HL-60 (cell line): ENCODE measurements around the gene SPRING1.

Experiments used
- GABPA ChIP-seq: IDR thresholded peaks from 2 replicates; pipeline ENCODE4 v1.6.1; 2012; ENCODE audit warnings: low read depth
- POLR2AphosphoS5 ChIP-seq: IDR thresholded peaks from 2 replicates; pipeline ENCODE4 v1.6.1; 2012; ENCODE audit warnings: low read depth
- TF ChIP-seq, protein P1 (sequence below): IDR thresholded peaks from one replicate; pipeline ENCODE4 v1.5.1; 2011; ENCODE audit warnings: low read length, control low read depth, inconsistent platforms; ENCODE audit not compliant: insufficient read depth
- TF ChIP-seq, protein P2 (sequence below): IDR thresholded peaks from 2 replicates; pipeline ENCODE4 v1.6.1; 2012; ENCODE audit warnings: low read depth; ENCODE audit not compliant: insufficient replicate concordance

DNA sequence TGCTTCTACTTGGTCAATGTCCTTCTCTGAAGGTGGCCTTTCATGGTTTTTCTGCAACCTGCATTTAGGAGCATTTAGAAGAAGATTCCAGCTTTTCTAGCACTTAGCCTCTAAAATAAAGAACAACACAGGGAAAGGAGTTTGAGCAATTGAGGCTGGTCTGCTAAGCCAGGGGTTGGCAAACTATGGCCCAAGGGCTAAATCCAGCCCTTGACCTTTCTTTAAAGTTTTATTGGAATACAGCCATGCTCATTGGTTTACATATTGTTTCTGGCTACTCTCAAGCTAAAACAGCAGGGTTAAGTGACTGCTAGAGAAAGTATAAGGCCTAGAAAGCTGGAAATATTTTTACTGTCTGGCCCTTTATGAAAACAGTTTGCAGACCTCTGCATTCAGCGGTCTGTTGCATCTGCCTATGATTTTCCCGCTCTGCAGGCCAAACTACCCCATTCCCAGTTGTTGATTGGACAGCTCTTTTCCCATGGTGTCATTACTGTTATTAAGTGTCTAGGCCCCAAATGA is 39.3 kb downstream of the SPRING1 start:
- TF ChIP-seq, protein P1, sequence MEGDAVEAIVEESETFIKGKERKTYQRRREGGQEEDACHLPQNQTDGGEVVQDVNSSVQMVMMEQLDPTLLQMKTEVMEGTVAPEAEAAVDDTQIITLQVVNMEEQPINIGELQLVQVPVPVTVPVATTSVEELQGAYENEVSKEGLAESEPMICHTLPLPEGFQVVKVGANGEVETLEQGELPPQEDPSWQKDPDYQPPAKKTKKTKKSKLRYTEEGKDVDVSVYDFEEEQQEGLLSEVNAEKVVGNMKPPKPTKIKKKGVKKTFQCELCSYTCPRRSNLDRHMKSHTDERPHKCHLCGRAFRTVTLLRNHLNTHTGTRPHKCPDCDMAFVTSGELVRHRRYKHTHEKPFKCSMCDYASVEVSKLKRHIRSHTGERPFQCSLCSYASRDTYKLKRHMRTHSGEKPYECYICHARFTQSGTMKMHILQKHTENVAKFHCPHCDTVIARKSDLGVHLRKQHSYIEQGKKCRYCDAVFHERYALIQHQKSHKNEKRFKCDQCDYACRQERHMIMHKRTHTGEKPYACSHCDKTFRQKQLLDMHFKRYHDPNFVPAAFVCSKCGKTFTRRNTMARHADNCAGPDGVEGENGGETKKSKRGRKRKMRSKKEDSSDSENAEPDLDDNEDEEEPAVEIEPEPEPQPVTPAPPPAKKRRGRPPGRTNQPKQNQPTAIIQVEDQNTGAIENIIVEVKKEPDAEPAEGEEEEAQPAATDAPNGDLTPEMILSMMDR: no peak
- TF ChIP-seq, protein P2, sequence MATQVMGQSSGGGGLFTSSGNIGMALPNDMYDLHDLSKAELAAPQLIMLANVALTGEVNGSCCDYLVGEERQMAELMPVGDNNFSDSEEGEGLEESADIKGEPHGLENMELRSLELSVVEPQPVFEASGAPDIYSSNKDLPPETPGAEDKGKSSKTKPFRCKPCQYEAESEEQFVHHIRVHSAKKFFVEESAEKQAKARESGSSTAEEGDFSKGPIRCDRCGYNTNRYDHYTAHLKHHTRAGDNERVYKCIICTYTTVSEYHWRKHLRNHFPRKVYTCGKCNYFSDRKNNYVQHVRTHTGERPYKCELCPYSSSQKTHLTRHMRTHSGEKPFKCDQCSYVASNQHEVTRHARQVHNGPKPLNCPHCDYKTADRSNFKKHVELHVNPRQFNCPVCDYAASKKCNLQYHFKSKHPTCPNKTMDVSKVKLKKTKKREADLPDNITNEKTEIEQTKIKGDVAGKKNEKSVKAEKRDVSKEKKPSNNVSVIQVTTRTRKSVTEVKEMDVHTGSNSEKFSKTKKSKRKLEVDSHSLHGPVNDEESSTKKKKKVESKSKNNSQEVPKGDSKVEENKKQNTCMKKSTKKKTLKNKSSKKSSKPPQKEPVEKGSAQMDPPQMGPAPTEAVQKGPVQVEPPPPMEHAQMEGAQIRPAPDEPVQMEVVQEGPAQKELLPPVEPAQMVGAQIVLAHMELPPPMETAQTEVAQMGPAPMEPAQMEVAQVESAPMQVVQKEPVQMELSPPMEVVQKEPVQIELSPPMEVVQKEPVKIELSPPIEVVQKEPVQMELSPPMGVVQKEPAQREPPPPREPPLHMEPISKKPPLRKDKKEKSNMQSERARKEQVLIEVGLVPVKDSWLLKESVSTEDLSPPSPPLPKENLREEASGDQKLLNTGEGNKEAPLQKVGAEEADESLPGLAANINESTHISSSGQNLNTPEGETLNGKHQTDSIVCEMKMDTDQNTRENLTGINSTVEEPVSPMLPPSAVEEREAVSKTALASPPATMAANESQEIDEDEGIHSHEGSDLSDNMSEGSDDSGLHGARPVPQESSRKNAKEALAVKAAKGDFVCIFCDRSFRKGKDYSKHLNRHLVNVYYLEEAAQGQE: no peak
- TF ChIP-seq GABPA: no peak
- no peak for TF ChIP-seq POLR2AphosphoS5
